Thoracic aorta (tissue), 2 donors: ENCODE results near the gene ASIC1. TPM values are rescaled to one million over a fixed set of nuclear protein-coding genes. Genes with fewer than 3 reads are reported as not detected.

ENCODE experiments used
- ATAC-seq: fragments of 150-250 bp; one replicate; pipeline ENCODE4 v1.8.0; 2017; ENCODE audit warnings: low read depth; ENCODE audit not compliant: insufficient number of reproducible peaks, low FRiP score
- DNase-seq: peaks from one replicate; pipeline ENCODE4 v3.0.0-alpha.2; 2020; ENCODE audit warnings: low spot score
- H3K27ac ChIP-seq, 2 donors: fragments of 200-600 bp; sonication (generic); 1 replicate in 1 of 2; 2 replicates in 1 of 2; pipeline ENCODE4 v1.5.1; 2016; ENCODE audit warnings: mild to moderate bottlenecking in 2 of 2, moderate library complexity in 2 of 2
- H3K27me3 ChIP-seq: fragments of 200-600 bp; sonication (generic); replicated peaks from 2 replicates; pipeline ENCODE4 v1.6.0; 2016; ENCODE audit warnings: mild to moderate bottlenecking; ENCODE audit not compliant: insufficient read depth
- H3K36me3 ChIP-seq: fragments of 200-600 bp; sonication (generic); one replicate; pipeline ENCODE4 v1.5.1; 2016
- H3K4me1 ChIP-seq, 2 donors: fragments of 200-600 bp; sonication (generic); 1 replicate in 1 of 2; 2 replicates in 1 of 2; pipeline versions ENCODE4 v1.5.1 to v1.6.0; 2016; ENCODE audit warnings: low read depth in 2 of 2, mild to moderate bottlenecking in 1 of 2; ENCODE audit not compliant: control insufficient read depth in 1 of 2
- H3K4me3 ChIP-seq: fragments of 200-600 bp; sonication (generic); 2 replicates; pipeline ENCODE4 v1.5.1; 2016; ENCODE audit warnings: mild to moderate bottlenecking
- H3K9me3 ChIP-seq: fragments of 200-600 bp; sonication (generic); 2 replicates; pipeline ENCODE4 v1.5.1; 2016
- CTCF ChIP-seq: fragments of 200-600 bp; sonication (generic); IDR thresholded peaks from one replicate; pipeline ENCODE4 v1.5.1; 2019; ENCODE audit warnings: antibody characterized with exemption
- total RNA-seq, 2 donors: library from RNA; depleted of rRNA; stranded (reverse); fragments of >200 nt; gene quantifications; one replicate each; pipeline versions ENCODE4 v1.1.0 to v1.2.3, GENCODE V29; 2016

ASIC1 gene
- total RNA-seq, 2 donors from 2014 or later = not detected

- Histone ChIP-seq H3K27me3 (no peaks in the 10 kb centered on the region), H3K4me1 (peaks cover 11 to 22% of the 10 kb centered on the region in 2 donors), H3K27ac (no peak overlapping the region), H3K9me3 (no peaks in the 10 kb centered on the region), H3K36me3 (no peaks in the 10 kb centered on the region), H3K4me3 (no peak overlapping the region)
- no peak for TF ChIP-seq CTCF
- ATAC-seq (no peak), DNase-seq (no peak)
Measured at GRCh38 chr12:50104417-50105366, 47.3 kb downstream of the ASIC1 start.

- no peak for TF ChIP-seq CTCF
- ATAC-seq = no peak
- DNase-seq = no peak
- no peak overlapping the region for H3K27ac ChIP-seq
- no peaks in the 10 kb centered on the region for H3K9me3 ChIP-seq
- no peaks in the 10 kb centered on the region for H3K27me3 ChIP-seq
- H3K4me1 ChIP-seq = peaks cover 22 to 35% of the 10 kb centered on the region in 2 donors
- no peak overlapping the region for H3K4me3 ChIP-seq
- H3K36me3 ChIP-seq = no peaks in the 10 kb centered on the region
Measured at GRCh38 chr12:50105913-50106450, 48.6 kb downstream of the ASIC1 start.

GRCh38 chr12:50106907-50107306 lies 49.5 kb downstream of the ASIC1 start:
- ATAC-seq (no peak), DNase-seq (no peak)
- no peak for TF ChIP-seq CTCF
- H3K9me3 ChIP-seq = no peaks in the 10 kb centered on the region
- no peak overlapping the region for H3K27ac ChIP-seq
- no peaks in the 10 kb centered on the region for H3K27me3 ChIP-seq
- H3K4me3 ChIP-seq = no peak overlapping the region
- no peaks in the 10 kb centered on the region for H3K36me3 ChIP-seq
- peaks cover 27 to 41% of the 10 kb centered on the region in 2 donors for H3K4me1 ChIP-seq

- H3K27ac ChIP-seq = no peak overlapping the region
- H3K36me3 ChIP-seq = no peaks in the 10 kb centered on the region
- peaks cover 27 to 41% of the 10 kb centered on the region in 2 donors for H3K4me1 ChIP-seq
- no peaks in the 10 kb centered on the region for H3K27me3 ChIP-seq
- ATAC-seq (no peak), DNase-seq (no peak)
- H3K9me3 ChIP-seq = no peaks in the 10 kb centered on the region
- H3K4me3 ChIP-seq = no peak overlapping the region
- TF ChIP-seq CTCF = no peak
Measured at GRCh38 chr12:50107416-50108268, 50.2 kb downstream of the ASIC1 start.

- TF ChIP-seq CTCF = no peak
- H3K36me3 ChIP-seq = no peaks in the 10 kb centered on the region
- H3K9me3 ChIP-seq = no peaks in the 10 kb centered on the region
- ATAC-seq (no peak), DNase-seq (no peak)
- H3K27me3 ChIP-seq = no peaks in the 10 kb centered on the region
- H3K4me3 ChIP-seq = no peak overlapping the region
- peak overlapping the region; percentile 96 to 99 for H3K27ac ChIP-seq
- H3K4me1 ChIP-seq = peaks cover 35 to 42% of the 10 kb centered on the region in 2 donors
Measured at GRCh38 chr12:50109319-50109718, 51.9 kb downstream of the ASIC1 start.
